A549 (cell line): Measurements from ENCODE around the gene LNPEP.

Experiments used
- CHD2 ChIP-seq: fragments of 150-350 bp; IDR thresholded peaks from 2 replicates; pipeline ENCODE4 v1.6.1; 2014; ENCODE audit warnings: low read length; ENCODE audit not compliant: partially characterized antibody
- CTCF ChIP-seq: fragments of >200 bp; sonication (Bioruptor Twin); formaldehyde crosslinking; IDR thresholded peaks from 3 replicates; pipeline ENCODE4 v1.5.1; 2016
- HOXA7 ChIP-seq: fragments of 250-450 bp; sonication (Bioruptor Pico); IDR thresholded peaks from 2 replicates; pipeline ENCODE4 v1.5.0; 2020; ENCODE audit warnings: mild to moderate bottlenecking, moderate library complexity
- KDM5A ChIP-seq: fragments of 200-600 bp; sonication (generic); IDR thresholded peaks from 2 replicates; pipeline ENCODE4 v1.6.1; 2016; ENCODE audit warnings: antibody characterized with exemption, mild to moderate bottlenecking
- MAX ChIP-seq: IDR thresholded peaks from 2 replicates; pipeline ENCODE4 v1.6.1; 2012
- MAZ ChIP-seq: fragments of 150-350 bp; IDR thresholded peaks from 2 replicates; pipeline ENCODE4 v1.6.1; 2014; ENCODE audit warnings: antibody characterized with exemption, low read depth, low read length, borderline replicate concordance
- MYC ChIP-seq: IDR thresholded peaks from 2 replicates; pipeline ENCODE4 v1.6.1; 2012; ENCODE audit warnings: mild to moderate bottlenecking, inconsistent platforms, low read length, improper control_type of control experiment, borderline replicate concordance
- PBX3 ChIP-seq: IDR thresholded peaks from 2 replicates; pipeline ENCODE4 v1.6.1; 2012
- PHF8 ChIP-seq: fragments of 200-600 bp; sonication (generic); IDR thresholded peaks from 2 replicates; pipeline ENCODE4 v1.6.1; 2016; ENCODE audit warnings: low read depth, mild to moderate bottlenecking, antibody characterized with exemption, moderate library complexity, borderline replicate concordance
- POLR2A ChIP-seq: IDR thresholded peaks from 2 replicates; pipeline ENCODE4 v1.6.1; 2012; ENCODE audit warnings: mild to moderate bottlenecking, low read length
- REST ChIP-seq: fragments of 200-600 bp; sonication (generic); IDR thresholded peaks from 2 replicates; pipeline ENCODE4 v1.6.1; 2016; ENCODE audit warnings: antibody characterized with exemption, mild to moderate bottlenecking, moderate library complexity
- TP53 ChIP-seq: fragments of 250-450 bp; sonication (Bioruptor Pico); IDR thresholded peaks from 2 replicates; pipeline ENCODE4 v1.5.0; 2021; ENCODE audit warnings: mild to moderate bottlenecking, moderate library complexity
- USF2 ChIP-seq: fragments of 450-650 bp; IDR thresholded peaks from 2 replicates; pipeline ENCODE4 v1.6.1; 2014; ENCODE audit warnings: antibody characterized with exemption

GRCh38 chr5:97000391-97000790 is 64.5 kb downstream of the LNPEP start:
- TF ChIP-seq USF2 (no peak), CHD2 (no peak), PBX3 (no peak), CTCF (no peak), MYC (no peak), POLR2A (no peak), MAX (no peak), REST (no peak), MAZ (no peak), HOXA7 (no peak), PHF8 (no peak), KDM5A (no peak), TP53 (CRISPR knock-in tag) (no peak)
